Measurements from ENCODE around the gene GNAS.
"Not testable (repeated sequence)": the region's sequence is repeated elsewhere in the genome, so short reads cannot be mapped to it uniquely, and the experiment has no call there.

Gene GNAS

GRCh38 chr20:58927490-58928061 is 75.1 kb downstream of the GNAS start:
- DNase-seq (ENCODE audit: low read depth): no peak

GRCh38 chr20:58930496-58930895 is 78.0 kb downstream of the GNAS start:
- DNase-seq (ENCODE audit: low read depth): no peak

- no peak for DNase-seq (ENCODE audit: low read depth)
Measured at GRCh38 chr20:58932170-58932569, 79.7 kb downstream of the GNAS start.

- DNase-seq (ENCODE audit: low read depth): no peak
Measured at GRCh38 chr20:58938078-58938477, 85.6 kb downstream of the GNAS start.

GRCh38 chr20:58938541-58938940 is 86.0 kb downstream of the GNAS start:
- DNase-seq (ENCODE audit: low read depth): no peak

- DNase-seq (ENCODE audit: low read depth): no peak
Measured at GRCh38 chr20:58941471-58941870, 89.0 kb downstream of the GNAS start.

- no peak for DNase-seq (ENCODE audit: low read depth)
Measured at GRCh38 chr20:58942549-58942948, 90.0 kb downstream of the GNAS start.

GRCh38 chr20:58944610-58945009 is 92.1 kb downstream of the GNAS start:
- DNase-seq (ENCODE audit: low read depth): no peak

- no peak for DNase-seq (ENCODE audit: low read depth)
Measured at GRCh38 chr20:58945965-58946631, 93.6 kb downstream of the GNAS start.

GRCh38 chr20:58947797-58948388 is 95.4 kb downstream of the GNAS start:
- not testable (repeated sequence) for DNase-seq (ENCODE audit: low read depth)

- no peak for DNase-seq (ENCODE audit: low read depth)
Measured at GRCh38 chr20:58950603-58951002, 98.1 kb downstream of the GNAS start.

- DNase-seq (ENCODE audit: low read depth): no peak
Measured at GRCh38 chr20:58953050-58953449, 100.5 kb downstream of the GNAS start.

GRCh38 chr20:58956078-58956477 is 103.6 kb downstream of the GNAS start:
- no peak for DNase-seq (ENCODE audit: low read depth)

- DNase-seq (ENCODE audit: low read depth): no peak
Measured at GRCh38 chr20:58959652-58960051, 107.1 kb downstream of the GNAS start.
